T-cell (primary cell): ENCODE results near the gene ELMOD3. TPM values are rescaled to one million over a fixed set of nuclear protein-coding genes. Genes with fewer than 3 reads are reported as not detected.

Experiments used
- ATAC-seq, 4 experiments: fragments of 200-7000 bp in 3 of 4; fragments of 150-1000 bp in 1 of 4; cut with Tn5 transposase; replicated peaks in 1 of 4; 1 replicate in 3 of 4; 2 replicates in 1 of 4; pipeline ENCODE4 v1.10.0; 2021; ENCODE audit warnings: moderate library complexity in 3 of 4, mild to moderate bottlenecking in 2 of 4, moderate number of reproducible peaks in 1 of 4
- CTCF ChIA-PET, 2 donors: fragments of 300-600 bp; sonication (Branson Sonifier 250); formaldehyde crosslinking; loops; one replicate each; lab custom pipeline; 2022; ENCODE audit warnings: antibody characterized with exemption in 2 of 2; lab: Charles Lee
- POLR2A ChIA-PET, 2 donors: fragments of 300-600 bp; sonication (Branson Sonifier 250); formaldehyde crosslinking; loops; one replicate each; lab custom pipeline; 2022; ENCODE audit warnings: antibody characterized with exemption in 2 of 2; lab: Charles Lee
- DNase-seq, 35 experiments: peaks; one replicate each; pipeline versions ENCODE4 v3.0.0 to v3.0.0-alpha.2; 2013 to 2023
- H3K27ac ChIP-seq: one replicate; pipeline ENCODE4 v1.5.1; 2013; ENCODE audit warnings: low read length
- H3K27me3 ChIP-seq, 2 experiments: replicated peaks in 1 of 2; 1 replicate in 1 of 2; 2 replicates in 1 of 2; pipeline versions ENCODE4 v1.6.1 to v1.7.0; 2013; ENCODE audit warnings: low read length in 1 of 2, mixed read lengths in 1 of 2; ENCODE audit not compliant: control insufficient read depth in 2 of 2, insufficient read depth in 2 of 2; ENCODE audit errors: extremely low read depth in 1 of 2
- H3K36me3 ChIP-seq, 2 donors: 1 replicate in 1 of 2; 2 replicates in 1 of 2; pipeline versions ENCODE4 v1.6.1 to v1.7.0; 2013; ENCODE audit warnings: low read length in 1 of 2; ENCODE audit not compliant: control insufficient read depth in 2 of 2, insufficient read depth in 1 of 2; ENCODE audit errors: extremely low read depth in 1 of 2
- H3K4me1 ChIP-seq, 2 experiments: 1 replicate in 1 of 2; 2 replicates in 1 of 2; pipeline versions ENCODE4 v1.6.1 to v1.7.0; 2013; ENCODE audit warnings: low read length in 2 of 2, mixed read lengths in 1 of 2; ENCODE audit not compliant: insufficient read depth in 2 of 2, control insufficient read depth in 1 of 2; ENCODE audit errors: extremely low read depth in 1 of 2
- H3K4me3 ChIP-seq, 2 donors: 1 replicate in 1 of 2; 2 replicates in 1 of 2; pipeline versions ENCODE4 v1.5.1 to v1.7.0; 2013; ENCODE audit warnings: mild to moderate bottlenecking in 2 of 2, low read length in 1 of 2, moderate library complexity in 1 of 2; ENCODE audit not compliant: control insufficient read depth in 1 of 2; ENCODE audit errors: extremely low read depth in 1 of 2
- H3K9me3 ChIP-seq: 2 replicates; pipeline ENCODE4 v1.7.0; 2013
- H3K27ac Mint-ChIP-seq, 2 donors: one replicate each; pipeline ENCODE4 v1.8.0; 2020 to 2021; ENCODE audit warnings: mild to moderate bottlenecking in 2 of 2, mixed read lengths in 2 of 2
- H3K27me3 Mint-ChIP-seq, 2 donors: one replicate each; pipeline ENCODE4 v1.8.0; 2021 to 2022; ENCODE audit warnings: mixed read lengths in 2 of 2
- H3K36me3 Mint-ChIP-seq: one replicate; pipeline ENCODE4 v1.8.0; 2021; ENCODE audit warnings: mixed read lengths
- H3K4me1 Mint-ChIP-seq, 3 donors: one replicate each; pipeline ENCODE4 v1.8.0; 2020 to 2022; ENCODE audit warnings: mixed read lengths in 3 of 3, mild to moderate bottlenecking in 1 of 3
- H3K4me3 Mint-ChIP-seq, 3 donors: one replicate each; pipeline ENCODE4 v1.8.0; 2020 to 2022; ENCODE audit warnings: mild to moderate bottlenecking in 3 of 3, mixed read lengths in 3 of 3, moderate library complexity in 3 of 3
- H3K9me3 Mint-ChIP-seq, 3 donors: one replicate each; pipeline ENCODE4 v1.8.0; 2020 to 2022; ENCODE audit warnings: mixed read lengths in 3 of 3
- WGBS: methylation state at CpG from one replicate; pipeline ENCODE4 v1.1.5; 2013; ENCODE audit warnings: missing lambda C conversion rate; ENCODE audit not compliant: insufficient coverage; 5-methylcytosine and 5-hydroxymethylcytosine counted together
- total RNA-seq, 35 experiments: library from RNA in 6 of 35; stranded (reverse) in 6 of 35; fragments of 120-200 nt in 1 of 35; gene quantifications; one replicate each; pipeline versions ENCODE4 v1.2.1 to v1.2.4 and lab custom pipeline; 2013 to 2026

ELMOD3 gene
- total RNA-seq, 5 donors from 2014 or later (not counting 1 experiment from before 2014, with no cell fraction given), result 18.8 to 30.9 (median 25.2) TPM

- ATAC-seq (no peak), DNase-seq (no peak)
- Mint-ChIP-seq H3K27ac (no peak overlapping the region), H3K36me3 (no peaks in the 10 kb centered on the region), H3K4me1 (peaks cover 24 to 27% (median 26%) of the 10 kb centered on the region in 3 donors), H3K4me3 (no peak overlapping the region), H3K27me3 (no peaks in the 10 kb centered on the region), H3K9me3 (no peaks in the 10 kb centered on the region)
- peaks cover 5 to 35% of the 10 kb centered on the region in 2 experiments for H3K4me1 ChIP-seq
- CTCF ChIA-PET, result no interaction called here
- H3K36me3 ChIP-seq, result no peaks in the 10 kb centered on the region
- H3K27me3 ChIP-seq, result no peaks in the 10 kb centered on the region
- no peaks in the 10 kb centered on the region for H3K9me3 ChIP-seq
- 83% methylated on average over 2 of the region's 5 CpGs for WGBS
- no peak overlapping the region for H3K4me3 ChIP-seq
- POLR2A ChIA-PET, result interaction anchor here in 1 of 2 donors (0.7 to 0.9 kb wide), 2 partner anchors 11 to 31 kb away, joined by 3 to 17 read pairs; no protein-coding TSS in a partner anchor
- H3K27ac ChIP-seq, result no peak overlapping the region
These were observed 86.2 kb downstream of the ELMOD3 start for GRCh38 chr2:85440729-85441128.

Other genes starting within 250 kb of the ELMOD3 start
- under 1 TPM in 3 of 5 donors, not detected in 2; 0.07 to 0.16 (median 0.15) TPM for gene TCF7L1, start 221.4 kb upstream of the ELMOD3 start, total RNA-seq
- 100 to 1,000 TPM; 142 to 175 (median 161) TPM for gene TGOLN2, start 26.8 kb upstream of the ELMOD3 start, total RNA-seq
- 10 to 100 TPM; 24.2 to 36.3 (median 26.5) TPM for gene RETSAT, start 241 bp upstream of the ELMOD3 start, total RNA-seq
- gene CAPG, start 55.6 kb downstream of the ELMOD3 start, total RNA-seq, result 10 to 100 TPM; 30.1 to 71.7 (median 41.2) TPM
- 1 to 10 TPM in 1 of 5 donors, under 1 TPM in 3, not detected in 1; 0.49 to 1.1 (median 0.60) TPM for gene SH2D6, start 63.9 kb downstream of the ELMOD3 start, total RNA-seq
- gene MAT2A, start 184.4 kb downstream of the ELMOD3 start, total RNA-seq, result 100 to 1,000 TPM; 110 to 184 (median 165) TPM
- gene GGCX, start 206.7 kb downstream of the ELMOD3 start, total RNA-seq, result 10 to 100 TPM; 20.4 to 29.7 (median 25.7) TPM
- gene VAMP8, start 222.8 kb downstream of the ELMOD3 start, total RNA-seq, result 100 to 1,000 TPM in 1 of 5 donors, 10 to 100 TPM in 4; 76.2 to 102 (median 84.5) TPM
- gene VAMP5, start 229.7 kb downstream of the ELMOD3 start, total RNA-seq, result 10 to 100 TPM; 25.0 to 40.1 (median 33.9) TPM
- 10 to 100 TPM; 49.9 to 74.6 (median 64.3) TPM for gene RNF181, start 241.0 kb downstream of the ELMOD3 start, total RNA-seq
- gene TMEM150A, start 247.9 kb downstream of the ELMOD3 start, total RNA-seq, result 10 to 100 TPM in 3 of 5 donors, 1 to 10 TPM in 2; 8.4 to 17.1 (median 16.2) TPM